Kidney capillary endothelial cell (primary cell): ENCODE measurements around the gene B9D1.

Experiments used
- DNase-seq: peaks from one replicate; pipeline ENCODE4 v3.0.0-alpha.2; 2018; ENCODE audit warnings: low spot score

Gene B9D1

DNA sequence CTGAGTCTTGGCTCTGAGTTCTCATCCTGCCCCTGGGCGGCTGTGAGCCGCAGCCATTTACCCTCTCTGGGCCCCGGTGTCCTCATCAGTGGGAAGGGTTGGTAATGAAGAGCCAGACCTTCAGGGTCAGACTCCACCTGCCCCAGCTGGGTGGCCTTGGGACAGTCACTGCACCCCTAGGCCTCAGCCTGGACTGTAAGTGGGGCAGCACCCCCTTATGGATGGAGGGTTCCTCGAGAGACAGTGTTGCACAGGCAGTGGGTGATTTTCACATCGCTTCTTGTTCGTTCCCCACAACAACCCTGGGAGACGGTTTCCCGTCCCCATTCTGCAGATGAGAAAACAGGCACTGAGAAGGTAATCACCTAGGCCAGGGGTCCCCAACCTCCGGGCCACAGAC, 60.5 kb downstream of the B9D1 start:
- DNase-seq, result no peak

- DNase-seq, result no peak
Measured at GRCh38 chr17:19301274-19301951, 61.1 kb downstream of the B9D1 start.

- no peak for DNase-seq
Measured at GRCh38 chr17:19299866-19300265, 62.7 kb downstream of the B9D1 start.

DNA sequence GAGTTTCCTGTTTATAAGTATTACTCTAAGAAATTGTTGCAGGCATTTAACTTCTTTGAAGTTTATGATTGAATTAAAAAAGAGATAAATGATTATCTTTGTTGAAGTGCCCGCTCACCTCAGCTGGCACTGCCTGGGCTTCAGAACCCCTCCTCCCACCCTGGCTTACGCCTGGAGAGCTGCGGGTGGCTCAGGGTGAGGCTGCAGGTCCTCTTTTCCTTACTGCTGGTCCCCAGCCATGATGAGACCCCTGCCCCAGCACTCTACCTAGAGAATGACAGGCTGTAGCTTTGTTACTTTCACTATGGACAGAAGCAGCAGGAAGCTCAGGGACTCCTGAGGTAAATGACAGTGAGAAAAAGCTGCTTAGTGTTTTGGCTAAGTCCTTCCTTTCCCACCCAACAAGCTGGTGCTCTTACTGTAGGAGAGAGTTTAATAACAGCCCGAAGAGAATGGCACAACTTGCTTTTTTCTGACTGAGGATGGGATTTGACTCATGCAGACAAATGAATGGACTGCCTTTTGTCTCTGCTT, 63.2 kb downstream of the B9D1 start:
- DNase-seq, result no peak

GRCh38 chr17:19298569-19299213, 63.8 kb downstream of the B9D1 start:
- DNase-seq, result no peak

- no peak for DNase-seq
Measured at GRCh38 chr17:19296786-19297778, 65.4 kb downstream of the B9D1 start.

- DNase-seq, result no peak
Measured at GRCh38 chr17:19295473-19296135, 66.9 kb downstream of the B9D1 start.

DNA sequence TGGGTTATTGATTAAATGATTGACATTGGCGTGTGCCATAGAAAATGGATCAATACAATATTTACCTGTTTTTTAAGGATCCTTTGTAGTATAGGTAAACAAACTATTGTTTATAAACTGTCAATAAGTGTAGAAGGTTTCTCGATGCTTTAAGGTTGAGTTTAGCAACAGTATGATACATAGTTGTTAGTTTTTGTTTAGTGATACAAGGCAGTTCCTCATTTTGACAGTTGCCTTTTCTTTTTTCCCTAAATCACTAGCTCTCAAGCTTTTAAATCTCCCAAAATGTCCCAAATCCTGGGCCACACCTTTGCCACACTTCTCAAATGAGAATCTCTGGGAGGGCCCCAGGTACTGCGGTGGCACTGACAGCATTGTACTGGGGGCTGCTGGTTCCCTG, 68.1 kb downstream of the B9D1 start:
- no peak for DNase-seq
